ENCODE data around the gene KLF7.

Gene KLF7

DNA sequence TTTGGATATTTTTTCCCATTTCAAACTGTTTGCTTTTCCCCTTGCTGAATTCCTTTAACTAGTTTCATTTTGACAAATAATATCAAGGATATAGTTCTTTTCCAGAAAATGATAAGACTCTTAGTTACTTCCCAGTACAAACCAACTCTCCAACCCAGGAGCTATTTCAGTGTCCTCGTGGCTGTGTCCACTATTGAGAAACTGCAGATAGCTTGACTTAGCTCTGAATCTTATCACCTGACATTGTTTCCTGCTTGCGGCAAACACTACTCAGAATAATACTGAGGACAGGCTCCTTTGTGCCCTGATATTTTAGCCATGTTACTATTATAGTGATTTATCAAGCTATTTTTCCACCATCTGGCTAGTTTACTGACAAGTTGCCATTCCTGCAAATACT lies 74.6 kb downstream of the KLF7 start:
- no peak for DNase-seq (ENCODE audit: low spot score)

- DNase-seq (ENCODE audit: low spot score) = no peak
Measured at GRCh38 chr2:207090389-207090788, 75.4 kb downstream of the KLF7 start.

DNA sequence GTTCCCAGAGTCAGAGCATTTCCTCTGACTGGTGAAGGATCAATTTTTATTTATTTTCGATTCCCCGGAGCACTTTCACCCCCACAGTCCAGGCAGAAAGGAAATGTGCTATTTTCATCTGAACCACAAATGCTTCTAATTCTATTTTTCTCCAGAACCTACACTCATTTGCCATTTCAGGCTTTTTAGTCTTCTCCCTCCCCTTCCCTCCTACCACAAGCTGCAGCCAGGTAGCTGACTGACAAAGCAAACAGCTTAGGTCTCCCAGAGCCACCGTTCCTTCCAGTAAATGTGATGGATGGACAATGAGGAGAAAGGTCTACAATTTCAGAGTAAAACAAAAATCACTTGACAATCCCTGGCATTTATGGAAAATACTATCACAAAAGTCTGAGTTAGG lies 76.9 kb downstream of the KLF7 start:
- DNase-seq (ENCODE audit: low spot score) = no peak

GRCh38 chr2:207088276-207088675 lies 77.5 kb downstream of the KLF7 start:
- no peak for DNase-seq (ENCODE audit: low spot score)

- DNase-seq (ENCODE audit: low spot score) = no peak
Measured at GRCh38 chr2:207087046-207087902, 78.5 kb downstream of the KLF7 start.

- no peak for DNase-seq (ENCODE audit: low spot score)
Measured at GRCh38 chr2:207086136-207086535, 79.6 kb downstream of the KLF7 start.

DNA sequence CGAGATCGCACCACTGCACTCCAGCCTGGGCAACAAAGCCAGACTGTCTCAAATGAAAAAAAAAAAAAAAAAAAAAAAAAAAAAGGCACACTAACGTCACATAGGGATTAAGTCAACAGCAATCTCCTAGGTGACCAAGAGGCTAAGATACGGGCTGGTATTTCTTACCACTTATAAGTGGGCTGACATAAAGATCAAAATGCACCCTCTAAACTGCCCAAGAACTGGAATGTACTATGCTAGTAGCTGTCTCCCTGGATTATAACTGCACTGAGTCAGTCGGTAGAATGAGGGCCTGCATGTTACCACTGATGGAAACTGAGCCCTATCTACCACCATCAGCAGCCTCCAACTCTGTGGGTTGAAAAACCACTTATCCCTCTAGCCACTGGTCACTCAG lies 80.6 kb downstream of the KLF7 start:
- DNase-seq (ENCODE audit: low spot score) = no peak

DNA sequence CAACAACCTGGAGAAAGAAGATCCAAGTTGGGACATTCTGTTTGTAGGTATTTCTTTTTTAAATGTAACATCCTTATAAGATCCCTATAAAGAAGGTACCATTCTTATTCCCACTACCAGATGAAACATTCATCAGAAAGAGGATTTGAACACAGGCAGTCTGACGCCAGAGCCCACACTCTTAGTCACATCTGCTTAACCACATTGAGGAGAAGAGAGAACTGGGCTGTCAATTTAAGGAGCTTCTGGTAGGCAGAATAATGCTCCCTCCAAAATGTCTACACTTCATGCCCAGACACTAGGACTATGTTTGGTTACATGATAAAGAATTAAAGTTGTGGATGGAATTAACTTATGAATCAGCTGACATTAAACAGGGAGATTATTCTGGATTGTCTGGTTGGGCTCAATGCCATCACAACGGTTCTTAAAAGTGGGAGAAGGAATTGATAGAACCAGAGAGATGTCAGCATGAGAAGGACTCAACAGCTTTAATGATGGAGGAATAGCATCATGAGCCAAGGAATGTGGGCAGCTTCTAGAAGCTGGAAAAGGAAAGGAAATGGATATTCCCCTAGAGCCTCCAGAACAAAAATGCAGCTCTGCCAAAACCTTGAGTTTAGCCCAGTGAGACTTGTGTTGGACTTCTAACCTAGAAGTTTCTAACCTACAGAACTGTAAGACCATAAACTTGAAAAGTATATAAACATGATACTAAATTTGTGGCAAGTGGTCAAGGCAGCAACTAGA lies 82.2 kb downstream of the KLF7 start:
- DNase-seq (ENCODE audit: low spot score) = no peak

DNA sequence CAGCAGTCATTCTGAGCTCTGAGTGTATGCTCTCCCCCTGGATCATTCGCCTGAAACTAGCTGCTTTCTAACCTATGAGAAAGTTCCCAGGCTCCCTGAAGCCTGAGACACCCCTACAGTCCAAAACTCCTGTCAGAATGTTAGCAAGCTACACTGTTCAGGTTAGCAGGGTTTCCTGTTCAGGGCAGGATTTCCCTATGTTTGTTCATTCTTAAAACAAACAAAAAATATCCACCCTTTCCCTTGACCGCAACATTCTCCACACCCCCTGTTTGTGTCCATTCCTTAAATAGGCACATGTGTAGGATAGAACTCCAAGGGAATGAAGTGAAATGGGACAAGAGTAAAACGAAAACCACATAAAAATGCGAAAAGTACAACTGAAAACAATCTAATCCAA lies 83.1 kb downstream of the KLF7 start:
- no peak for DNase-seq (ENCODE audit: low spot score)

- DNase-seq (ENCODE audit: low spot score) = no peak
Measured at GRCh38 chr2:207078186-207078798, 87.5 kb downstream of the KLF7 start.

DNA sequence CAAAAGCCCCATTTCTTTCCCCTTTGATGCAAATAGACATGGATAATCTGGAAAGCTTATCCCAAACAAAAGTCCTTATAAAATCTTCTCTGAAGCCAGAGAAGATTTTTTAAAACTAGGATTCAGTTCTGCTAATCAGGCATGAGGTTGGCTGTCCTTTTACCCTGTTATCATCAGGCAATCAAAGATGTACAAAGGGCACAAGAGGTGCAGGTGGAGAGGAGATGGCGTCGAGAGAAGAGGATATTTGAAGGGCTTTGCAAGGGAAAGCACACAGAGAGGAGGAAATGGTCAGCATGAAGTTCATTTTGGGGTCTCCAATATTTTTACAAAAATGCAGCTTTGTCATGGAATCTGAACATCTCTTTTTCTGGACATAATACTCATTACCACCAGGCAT lies 88.5 kb downstream of the KLF7 start:
- no peak for DNase-seq (ENCODE audit: low spot score)

DNA sequence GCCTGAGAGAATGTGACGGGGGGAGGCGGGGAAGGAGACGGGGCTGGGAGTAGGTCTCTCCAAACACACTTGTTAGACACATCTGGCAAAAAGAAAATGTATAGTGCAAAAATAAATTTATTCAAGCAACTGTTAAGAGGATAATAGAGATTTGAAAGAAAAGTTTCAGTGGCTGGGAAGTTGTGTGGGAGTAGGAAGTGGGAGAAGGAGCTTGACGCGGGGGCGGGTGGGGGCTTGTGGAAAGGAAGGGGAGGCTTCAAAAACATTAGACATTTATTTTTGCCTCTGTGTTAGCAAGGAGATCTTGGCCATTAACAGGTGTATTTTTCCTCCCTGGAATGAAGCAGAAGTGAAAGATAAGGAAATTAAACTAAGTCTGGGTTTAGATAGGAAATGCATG lies 90.3 kb downstream of the KLF7 start:
- DNase-seq (ENCODE audit: low spot score) = no peak

DNA sequence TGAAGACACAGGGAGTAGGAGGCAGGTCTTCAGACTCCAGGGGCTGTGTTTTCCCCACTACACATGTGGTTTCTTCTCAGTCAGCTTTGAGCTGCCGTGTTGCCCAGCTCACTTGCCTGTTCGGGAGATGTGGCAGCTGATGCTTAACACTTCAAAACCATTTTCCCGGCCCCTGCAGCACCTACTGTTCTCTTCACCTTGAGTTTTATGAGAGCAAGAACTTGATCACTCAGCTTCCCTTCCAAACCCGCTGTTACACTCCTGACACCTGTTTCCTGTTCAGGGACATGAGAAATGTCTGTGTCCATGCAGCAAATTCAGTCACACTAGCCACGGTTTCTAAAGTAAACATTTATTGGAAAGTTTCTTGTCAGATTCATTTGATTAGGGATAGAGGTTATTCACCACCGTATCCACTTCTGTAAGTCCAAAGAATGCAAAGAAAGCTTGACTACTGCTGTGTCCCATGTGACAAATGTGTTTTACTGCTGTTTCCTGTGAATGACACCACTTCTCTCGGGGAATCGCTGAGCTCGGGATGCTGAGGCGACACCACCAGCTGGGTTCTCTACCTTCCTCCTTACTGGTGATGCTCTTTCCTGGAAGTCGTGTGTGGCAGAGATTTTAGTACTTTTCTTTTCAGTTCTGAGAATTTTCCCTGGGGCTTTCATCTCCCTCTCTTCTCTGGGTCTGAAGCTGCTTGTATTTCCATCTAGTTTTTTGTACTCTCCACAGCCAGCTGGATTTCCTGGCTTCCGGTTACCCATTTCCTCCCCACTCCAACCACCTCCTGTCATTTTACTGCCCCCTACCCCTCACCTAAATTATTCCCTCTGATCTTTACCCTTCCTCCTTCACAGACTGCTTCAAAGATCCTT lies 91.7 kb downstream of the KLF7 start:
- no peak for DNase-seq (ENCODE audit: low spot score)

DNA sequence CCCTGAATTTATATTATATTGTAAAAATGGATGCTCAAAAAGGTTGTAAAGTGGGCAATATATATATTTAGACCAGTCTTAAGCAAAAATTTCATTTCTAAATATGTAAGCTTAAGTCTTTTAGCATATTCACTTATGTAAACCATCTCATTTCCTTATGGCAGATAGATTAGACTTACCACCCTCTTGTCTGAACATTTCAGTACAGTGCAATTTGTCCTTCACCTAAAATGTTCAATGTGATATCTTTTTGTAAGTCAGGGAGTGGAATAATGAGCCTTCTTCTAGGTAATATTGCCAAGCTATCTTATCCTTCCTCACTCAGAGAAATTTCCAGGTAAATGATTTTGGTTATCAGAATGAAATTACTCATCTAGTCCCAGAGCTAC lies 92.3 kb downstream of the KLF7 start:
- no peak for DNase-seq (ENCODE audit: low spot score)

- no peak for DNase-seq (ENCODE audit: low spot score)
Measured at GRCh38 chr2:207072571-207072970, 93.2 kb downstream of the KLF7 start.

GRCh38 chr2:207071820-207072219 lies 93.9 kb downstream of the KLF7 start:
- no peak for DNase-seq (ENCODE audit: low spot score)

DNA sequence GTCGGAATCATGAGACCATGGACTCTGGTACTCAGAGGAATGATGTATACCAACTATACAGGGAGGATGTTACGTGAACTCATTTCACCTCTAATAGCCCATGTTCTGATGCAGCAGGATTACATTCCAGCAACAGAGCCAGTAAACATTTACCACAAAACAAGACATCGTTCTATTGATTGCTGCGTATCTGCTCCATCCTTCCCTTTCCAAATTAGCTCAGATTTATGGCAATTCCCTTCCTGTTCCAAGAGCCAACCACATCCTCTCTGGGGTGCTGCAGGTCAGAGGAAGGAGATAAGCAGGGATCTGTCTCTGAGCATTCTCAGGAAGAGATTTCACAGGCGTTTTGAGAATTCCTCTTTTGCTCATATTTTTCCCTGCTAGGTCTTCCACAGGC lies 98.3 kb downstream of the KLF7 start:
- DNase-seq (ENCODE audit: low spot score) = no peak

DNA sequence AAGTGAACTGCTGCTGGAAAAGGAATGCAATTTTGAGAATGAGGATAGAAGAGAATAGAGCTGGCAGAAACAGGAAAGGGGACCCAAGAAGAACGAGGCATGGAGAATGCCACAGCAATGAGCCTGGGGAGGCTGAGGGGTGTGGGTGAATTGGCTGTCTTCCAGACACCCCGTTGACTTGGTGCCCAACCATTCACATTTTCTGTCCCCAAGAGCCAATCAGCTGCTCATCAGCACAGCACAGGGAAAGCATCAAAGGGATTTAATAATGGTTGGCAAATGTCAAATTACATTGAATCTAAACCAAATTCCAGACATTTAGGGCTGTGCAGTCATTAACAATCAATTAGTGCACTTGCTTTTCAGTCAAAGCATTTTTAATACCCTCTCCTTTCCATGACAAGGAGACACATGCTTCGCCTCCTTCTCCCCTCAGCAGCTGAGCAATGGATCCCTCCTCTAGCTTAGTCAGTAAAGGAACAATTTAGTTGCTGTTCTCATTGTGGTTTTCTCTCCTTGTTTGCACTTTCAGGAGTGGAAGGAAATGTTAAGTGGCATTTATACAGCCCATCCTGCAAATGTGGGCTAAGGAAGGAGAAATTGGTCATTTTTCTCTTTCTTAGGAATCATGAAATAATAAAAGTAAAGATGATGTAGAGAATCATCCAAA lies 98.8 kb downstream of the KLF7 start:
- no peak for DNase-seq (ENCODE audit: low spot score)

DNA sequence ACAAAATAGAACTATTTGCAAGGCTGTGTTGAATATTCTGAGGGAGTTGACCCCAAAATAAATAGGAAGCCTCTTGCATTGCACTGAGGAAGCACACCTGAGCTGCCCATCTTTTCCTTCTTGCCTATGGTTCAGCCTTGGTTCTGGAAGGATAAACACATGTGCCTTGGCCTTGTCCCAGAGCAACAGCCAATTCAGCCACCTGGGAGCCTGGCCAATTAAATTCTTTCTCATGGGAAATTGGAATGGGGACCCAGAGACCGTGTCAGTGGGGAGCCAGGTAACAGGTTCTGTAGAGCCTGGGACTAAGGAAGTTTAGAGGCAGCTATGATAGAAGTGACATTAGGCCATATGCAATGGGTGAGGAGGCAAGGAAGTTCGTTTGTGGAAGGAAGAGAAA lies 99.6 kb downstream of the KLF7 start:
- no peak for DNase-seq (ENCODE audit: low spot score)

DNA sequence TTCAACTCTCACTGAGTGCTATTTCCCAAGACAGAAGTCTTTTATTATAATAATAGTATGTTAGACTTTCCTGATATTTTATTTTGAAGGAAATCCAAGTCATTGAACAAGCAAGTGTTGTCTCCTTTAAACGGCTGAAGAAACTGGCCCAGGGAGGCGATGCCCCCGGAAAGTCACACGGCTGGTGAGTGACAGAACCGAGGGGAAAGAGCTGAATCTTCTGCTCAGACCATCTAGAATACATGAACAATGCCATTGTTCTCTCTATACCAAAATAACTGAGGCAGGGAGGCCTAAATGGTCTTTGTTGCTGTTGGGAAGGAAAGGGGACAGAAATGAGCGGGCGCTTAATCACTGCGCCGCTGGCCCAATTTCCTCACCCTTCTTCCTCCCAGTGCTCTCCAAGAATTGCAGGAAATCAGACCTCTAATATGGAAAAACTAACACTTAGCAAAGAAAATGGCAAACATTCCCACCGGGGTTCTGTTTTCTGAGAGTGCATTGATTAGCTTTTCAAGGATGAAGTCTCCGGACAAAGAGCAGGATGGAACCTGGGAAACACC lies 101.5 kb downstream of the KLF7 start:
- no peak for DNase-seq (ENCODE audit: low spot score)

GRCh38 chr2:207061181-207061580 lies 104.6 kb downstream of the KLF7 start:
- DNase-seq (ENCODE audit: low spot score) = no peak

Data from hematopoietic multipotent progenitor cell treated with erythropoietin and hydrocortisone succinate and interleukin-3 and kit ligand, for 15 days (in vitro differentiated cells).